GM12873 (cell line): ENCODE data around the gene IFNAR1.

Source experiments
- TF ChIP-seq, protein P1 (sequence below): IDR thresholded peaks from 2 replicates; pipeline ENCODE4 v1.5.1; 2012; ENCODE audit warnings: low read depth, mild to moderate bottlenecking, moderate library complexity, low read length, control low read depth; ENCODE audit not compliant: insufficient read depth; ENCODE audit errors: missing control alignments

The IFNAR1 gene

DNA sequence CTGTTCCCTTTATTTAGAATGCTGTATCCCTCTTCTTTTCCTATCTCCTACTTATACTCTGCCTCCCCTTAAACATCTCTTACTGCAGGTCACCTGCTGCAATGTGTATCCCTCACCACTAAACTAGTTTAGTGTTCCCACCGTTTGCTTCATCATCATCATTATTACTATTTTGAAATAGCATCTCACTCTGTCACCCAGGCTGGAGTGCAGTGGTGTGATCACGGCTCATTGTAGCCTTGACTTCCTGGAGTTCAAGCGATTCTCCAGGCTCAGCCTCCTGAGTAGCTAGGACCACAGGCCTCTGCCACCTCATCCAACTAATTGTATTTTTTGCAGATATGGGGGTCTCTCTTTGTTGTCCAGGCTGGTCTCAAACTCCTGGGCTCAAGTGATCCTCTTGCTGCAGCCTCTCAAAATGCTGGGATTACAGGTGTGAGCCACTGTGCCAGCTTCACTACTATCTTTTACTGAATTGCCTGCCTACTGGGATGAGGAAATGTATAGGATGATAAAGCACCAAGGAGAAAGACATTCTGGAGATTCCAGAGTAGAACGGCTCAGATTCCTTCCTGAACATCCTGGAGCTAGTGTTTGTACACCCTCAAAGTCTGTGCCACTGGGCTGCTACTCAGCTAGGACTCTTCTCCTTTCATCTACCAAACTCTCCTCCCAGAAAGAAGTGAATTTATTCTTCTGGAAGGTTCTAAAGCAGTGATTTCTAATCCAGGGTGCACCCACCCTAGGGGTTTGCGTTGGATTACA lies 8.6 kb upstream of the IFNAR1 start:
- TF ChIP-seq, protein P1, sequence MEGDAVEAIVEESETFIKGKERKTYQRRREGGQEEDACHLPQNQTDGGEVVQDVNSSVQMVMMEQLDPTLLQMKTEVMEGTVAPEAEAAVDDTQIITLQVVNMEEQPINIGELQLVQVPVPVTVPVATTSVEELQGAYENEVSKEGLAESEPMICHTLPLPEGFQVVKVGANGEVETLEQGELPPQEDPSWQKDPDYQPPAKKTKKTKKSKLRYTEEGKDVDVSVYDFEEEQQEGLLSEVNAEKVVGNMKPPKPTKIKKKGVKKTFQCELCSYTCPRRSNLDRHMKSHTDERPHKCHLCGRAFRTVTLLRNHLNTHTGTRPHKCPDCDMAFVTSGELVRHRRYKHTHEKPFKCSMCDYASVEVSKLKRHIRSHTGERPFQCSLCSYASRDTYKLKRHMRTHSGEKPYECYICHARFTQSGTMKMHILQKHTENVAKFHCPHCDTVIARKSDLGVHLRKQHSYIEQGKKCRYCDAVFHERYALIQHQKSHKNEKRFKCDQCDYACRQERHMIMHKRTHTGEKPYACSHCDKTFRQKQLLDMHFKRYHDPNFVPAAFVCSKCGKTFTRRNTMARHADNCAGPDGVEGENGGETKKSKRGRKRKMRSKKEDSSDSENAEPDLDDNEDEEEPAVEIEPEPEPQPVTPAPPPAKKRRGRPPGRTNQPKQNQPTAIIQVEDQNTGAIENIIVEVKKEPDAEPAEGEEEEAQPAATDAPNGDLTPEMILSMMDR = no peak

DNA sequence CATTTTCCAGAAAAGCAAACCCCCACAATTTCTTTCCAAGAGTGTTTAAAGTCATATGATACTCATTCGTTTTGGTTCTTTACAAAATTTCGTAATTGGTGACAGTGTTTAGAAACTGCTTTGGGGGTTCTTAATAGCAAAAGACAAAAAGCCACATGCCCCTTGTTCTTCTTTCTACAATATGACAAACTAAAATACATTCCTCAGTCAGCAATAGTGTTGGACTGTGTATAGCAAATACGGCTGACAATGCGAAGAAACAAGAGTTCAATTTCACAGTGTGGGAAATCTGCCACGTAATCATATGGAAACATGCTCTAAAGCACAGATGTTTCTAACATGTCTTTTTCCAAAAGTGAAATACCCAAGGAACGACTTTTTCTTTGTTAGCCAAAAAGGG lies 7.6 kb upstream of the IFNAR1 start:
- TF ChIP-seq, protein P1 = no peak

GRCh38 chr21:33317786-33318486 lies 6.8 kb upstream of the IFNAR1 start:
- TF ChIP-seq, protein P1 = no peak

GRCh38 chr21:33325222-33326067 lies 675 bp downstream of the IFNAR1 start:
- TF ChIP-seq, protein P1 = no peak

DNA sequence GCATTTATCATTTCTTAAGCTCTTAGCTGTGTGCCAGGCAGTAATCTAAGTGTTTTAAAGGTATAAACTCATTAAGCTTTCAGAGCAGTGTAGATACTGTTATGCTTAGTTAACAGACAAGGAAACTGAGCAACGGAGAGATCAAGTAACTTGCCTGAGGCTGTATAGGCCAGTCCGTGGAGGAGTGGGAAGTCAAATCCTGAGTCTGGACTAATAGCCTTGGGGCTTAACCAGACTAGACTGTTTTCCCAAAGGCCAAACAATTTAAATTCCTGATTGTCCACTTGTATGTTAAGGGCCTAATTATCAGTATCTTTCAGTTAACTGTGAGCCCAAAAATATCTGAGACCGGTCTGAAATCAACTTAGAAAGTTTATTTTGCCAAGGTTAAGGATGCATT lies 2.6 kb downstream of the IFNAR1 start:
- TF ChIP-seq, protein P1 = no peak

DNA sequence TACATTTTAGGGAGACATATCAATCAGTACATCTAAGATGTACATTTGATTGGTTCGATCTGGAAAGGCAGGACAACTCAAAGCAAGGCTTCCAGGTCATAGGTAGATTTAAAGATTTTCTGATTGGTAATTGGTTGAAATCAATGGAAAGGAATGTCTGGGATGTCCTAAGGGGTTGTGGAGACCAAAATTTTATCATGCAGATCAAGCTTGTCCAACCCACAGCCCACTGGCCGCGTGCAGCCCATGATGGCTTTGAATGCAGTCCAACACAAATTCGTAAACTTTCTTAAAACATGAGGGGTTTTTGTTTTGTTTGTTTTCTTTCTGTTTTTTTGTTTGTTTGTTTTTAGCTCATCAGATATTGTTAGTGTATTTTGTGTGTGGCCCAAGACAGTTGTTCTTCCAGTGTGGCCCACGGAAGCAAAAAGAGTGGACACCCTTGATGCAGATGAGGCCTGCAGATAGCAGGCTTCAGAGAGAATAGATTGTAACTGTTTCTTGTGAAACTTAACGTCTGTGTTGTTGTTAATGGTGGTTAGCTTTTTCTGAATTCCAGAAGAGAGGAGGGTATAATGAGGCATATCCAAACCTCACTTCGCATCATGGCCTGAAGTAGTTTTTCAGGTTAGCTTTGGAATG lies 3.1 kb downstream of the IFNAR1 start:
- TF ChIP-seq, protein P1 = no peak
